Ovary (tissue), 3 donors: Measurements from ENCODE around the gene CXCL17.

Experiments used
- EP300 ChIP-seq: sonication (generic); formaldehyde crosslinking; IDR thresholded peaks from one replicate; pipeline ENCODE4 v1.6.1; 2017; ENCODE audit warnings: antibody characterized with exemption
- POLR2A ChIP-seq: fragments of 450-650 bp; IDR thresholded peaks from one replicate; pipeline ENCODE4 v1.6.1; 2017; ENCODE audit warnings: antibody characterized with exemption, mild to moderate bottlenecking, moderate library complexity
- TF ChIP-seq, protein P1 (sequence below), 3 donors: fragments of 450-650 bp in 2 of 3; fragments of 200-600 bp in 1 of 3; IDR thresholded peaks; one replicate each; pipeline versions ENCODE4 v1.5.1 to v1.8.0; 2016 to 2022; ENCODE audit warnings: antibody characterized with exemption in 3 of 3, mild to moderate bottlenecking in 1 of 3
- donor health status: DM: no; HTN: no; CAD: no.

DNA sequence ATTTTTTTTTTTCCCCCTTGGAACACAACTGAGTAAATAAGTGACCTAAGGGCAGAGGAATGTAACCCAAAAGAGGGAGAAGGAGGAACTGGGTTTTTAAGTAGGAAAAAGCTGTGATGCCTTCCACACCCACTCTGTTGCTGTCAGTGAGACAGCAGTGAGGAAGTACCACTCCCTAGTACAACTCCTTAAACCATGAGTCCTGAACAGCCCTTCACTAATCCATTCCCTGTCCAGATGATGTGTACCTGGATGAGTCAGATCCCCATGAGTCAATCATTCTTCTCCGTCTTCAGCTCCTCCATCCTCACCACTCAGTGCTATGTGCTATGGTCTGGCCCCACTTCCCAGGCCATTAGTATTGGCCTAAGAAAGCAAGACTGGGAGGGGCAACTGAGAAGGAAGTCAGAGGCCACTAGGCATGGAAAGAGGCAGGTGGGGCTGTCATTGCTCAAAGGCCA is 12.9 kb upstream of the CXCL17 start:
- TF ChIP-seq, protein P1, sequence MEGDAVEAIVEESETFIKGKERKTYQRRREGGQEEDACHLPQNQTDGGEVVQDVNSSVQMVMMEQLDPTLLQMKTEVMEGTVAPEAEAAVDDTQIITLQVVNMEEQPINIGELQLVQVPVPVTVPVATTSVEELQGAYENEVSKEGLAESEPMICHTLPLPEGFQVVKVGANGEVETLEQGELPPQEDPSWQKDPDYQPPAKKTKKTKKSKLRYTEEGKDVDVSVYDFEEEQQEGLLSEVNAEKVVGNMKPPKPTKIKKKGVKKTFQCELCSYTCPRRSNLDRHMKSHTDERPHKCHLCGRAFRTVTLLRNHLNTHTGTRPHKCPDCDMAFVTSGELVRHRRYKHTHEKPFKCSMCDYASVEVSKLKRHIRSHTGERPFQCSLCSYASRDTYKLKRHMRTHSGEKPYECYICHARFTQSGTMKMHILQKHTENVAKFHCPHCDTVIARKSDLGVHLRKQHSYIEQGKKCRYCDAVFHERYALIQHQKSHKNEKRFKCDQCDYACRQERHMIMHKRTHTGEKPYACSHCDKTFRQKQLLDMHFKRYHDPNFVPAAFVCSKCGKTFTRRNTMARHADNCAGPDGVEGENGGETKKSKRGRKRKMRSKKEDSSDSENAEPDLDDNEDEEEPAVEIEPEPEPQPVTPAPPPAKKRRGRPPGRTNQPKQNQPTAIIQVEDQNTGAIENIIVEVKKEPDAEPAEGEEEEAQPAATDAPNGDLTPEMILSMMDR (IDR thresholded peaks at IDR 0.05) = no peak
- no peak for TF ChIP-seq POLR2A
- TF ChIP-seq EP300 = no peak
